ENCODE measurements around the gene LAMB3. TPM values are rescaled to one million over a fixed set of nuclear protein-coding genes. Genes with fewer than 3 reads are reported as not detected.

The LAMB3 gene
- total RNA-seq, 1 experiment from 2014 or later: 70.2 TPM

DNA sequence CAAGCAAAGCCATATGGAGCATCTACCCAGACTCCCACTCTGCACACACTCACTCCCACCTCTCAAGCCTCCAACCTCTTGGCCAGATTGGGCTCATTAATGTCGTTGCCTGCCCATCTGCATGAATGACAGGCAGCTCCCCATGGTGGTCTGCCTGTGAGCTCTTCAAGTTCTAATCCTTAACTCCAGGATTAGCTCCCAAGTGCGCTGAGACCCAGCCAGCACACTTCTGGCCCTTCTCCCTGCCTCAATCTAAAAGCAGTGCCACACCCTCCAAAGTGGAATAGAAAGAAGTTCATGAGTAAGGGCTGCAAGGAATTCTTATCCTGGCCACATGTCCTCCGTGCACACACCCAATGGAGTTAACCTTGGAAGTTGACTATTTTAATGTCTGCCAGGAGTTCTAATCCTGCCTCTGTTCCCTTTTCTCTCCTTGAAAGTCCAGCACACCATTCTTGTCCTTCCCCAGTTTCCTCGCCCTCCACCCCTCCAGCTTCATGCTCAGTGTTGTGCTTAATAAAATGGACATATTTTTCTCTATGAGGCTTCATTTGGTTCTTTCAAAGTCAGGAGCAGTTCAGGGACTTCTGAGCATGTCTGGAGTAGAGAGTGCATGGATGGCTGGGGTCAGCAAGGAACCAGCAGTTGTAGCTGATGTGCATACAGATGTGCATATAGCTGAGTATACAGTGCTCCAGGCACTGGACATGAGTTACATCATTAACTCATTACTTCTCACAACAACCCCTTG lies 38.6 kb downstream of the LAMB3 start:
- no peaks in the 10 kb centered on the region for H3K27me3 ChIP-seq (ENCODE audit: insufficient read depth, low read length)
- TF ChIP-seq TCF7L2 (IDR thresholded peaks at IDR 0.05; ENCODE audit: borderline replicate concordance, extremely low read depth, insufficient read depth, insufficient read length) (no peak), EZH2 (IDR thresholded peaks at IDR 0.05) (no peak), CEBPB (IDR thresholded peaks at IDR 0.05; ENCODE audit: low read depth) (no peak), POLR2AphosphoS5 (IDR thresholded peaks at IDR 0.05; ENCODE audit: low read depth, low read length) (peak; percentile 0; the same call in 1 of the 2 replicates)
- BruUV-seq (replicated peaks): no TSS peak
- H3K27ac ChIP-seq (ENCODE audit: low read depth, low read length): no peak overlapping the region
- no peaks in the 10 kb centered on the region for H3K9me2 ChIP-seq (ENCODE audit: insufficient read depth)
- H4K20me1 ChIP-seq (ENCODE audit: insufficient read depth): no peaks in the 10 kb centered on the region
- POLR2A ChIA-PET: no interaction called here
- H3K4me1 ChIP-seq (ENCODE audit: control insufficient read depth in 1 of 2, insufficient read depth in 2 of 2, low read length in 2 of 2): peaks cover 0 to 6% of the 10 kb centered on the region in 2 experiments; a peak in 1 of 4 replicates
- H2AFZ ChIP-seq (ENCODE audit: low read depth, low read length, poor library complexity, severe bottlenecking): no peak overlapping the region
- H3K79me2 ChIP-seq (ENCODE audit: insufficient read depth, low read length): no peaks in the 10 kb centered on the region
- RAD21 ChIA-PET (ENCODE audit: low non-redundant PET in 1 of 2, low total read pairs in 2 of 2, uncharacterized antibody in 2 of 2, unreplicated experiment in 2 of 2): no interaction called here
- peaks cover 0 to 11% of the 10 kb centered on the region in 2 experiments; a peak in 1 of 4 replicates for H3K36me3 ChIP-seq (ENCODE audit: control insufficient read depth in 1 of 2, insufficient read depth in 2 of 2, low read length in 2 of 2)
- H3K4me2 ChIP-seq (ENCODE audit: low read length): no peak overlapping the region
- ATAC-seq (no peak), DNase-seq (ENCODE audit: low read depth, low spot score) (no peak)
- no peak overlapping the region for H3K4me3 ChIP-seq (replicated peaks in 1 of 2; ENCODE audit: low read depth in 1 of 2, low read length in 2 of 2)
- intact Hi-C loops (cut with micrococcal nuclease): no loop called here
- CTCF ChIA-PET: interaction anchor here (0.8 kb wide), 1 partner anchor 37 kb away, joined by 3 read pairs; no protein-coding TSS in a partner anchor
- H3K9me3 ChIP-seq (ENCODE audit: control insufficient read depth in 1 of 2, insufficient read depth in 1 of 2, low read depth in 1 of 2, low read length in 2 of 2): no peaks in the 10 kb centered on the region
- no peak overlapping the region for H3K9ac ChIP-seq (ENCODE audit: low read length)

DNA sequence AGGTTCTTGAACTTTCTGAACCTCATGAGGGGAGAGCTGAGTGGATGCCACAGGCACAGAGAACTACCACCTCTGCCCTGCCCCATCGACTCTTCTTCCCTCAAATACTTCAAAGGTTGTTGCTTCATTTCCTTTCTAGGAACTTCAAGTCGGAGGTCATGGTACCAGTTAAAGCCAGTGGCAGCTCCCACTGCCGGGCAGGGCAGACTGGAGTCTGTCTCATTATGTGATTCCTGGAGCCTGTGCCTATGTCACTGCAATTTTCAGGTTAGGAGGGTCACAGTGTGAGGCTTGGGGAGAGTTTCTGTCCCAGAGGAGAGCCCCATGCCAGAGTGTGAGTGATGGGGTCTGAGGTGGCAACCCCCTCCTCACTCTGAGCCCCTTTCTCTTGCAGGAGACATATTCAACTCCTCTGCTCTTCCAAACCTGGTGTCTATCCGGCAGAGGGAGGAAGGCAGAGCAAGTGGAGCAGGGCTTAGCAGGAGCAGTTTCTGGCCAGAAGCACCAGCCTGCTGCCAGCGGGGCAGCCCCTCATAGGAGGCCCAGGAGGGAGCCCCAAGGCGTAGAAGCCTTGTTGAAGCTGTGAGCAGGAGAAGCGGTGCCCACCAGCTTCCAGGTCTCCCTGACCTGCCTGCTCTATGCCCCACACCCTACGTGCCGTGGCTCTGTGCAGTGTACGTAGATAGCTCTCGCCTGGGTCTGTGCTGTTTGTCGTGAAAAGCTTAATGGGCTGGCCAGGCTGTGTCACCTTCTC lies 39.4 kb downstream of the LAMB3 start:
- Histone ChIP-seq H3K9ac (ENCODE audit: low read length) (no peak overlapping the region), H3K4me3 (replicated peaks in 1 of 2; ENCODE audit: low read depth in 1 of 2, low read length in 2 of 2) (no peak overlapping the region), H3K4me2 (ENCODE audit: low read length) (no peak overlapping the region), H3K27ac (ENCODE audit: low read depth, low read length) (no peak overlapping the region), H3K9me2 (ENCODE audit: insufficient read depth) (no peaks in the 10 kb centered on the region), H3K9me3 (ENCODE audit: control insufficient read depth in 1 of 2, insufficient read depth in 1 of 2, low read depth in 1 of 2, low read length in 2 of 2) (no peaks in the 10 kb centered on the region), H4K20me1 (ENCODE audit: insufficient read depth) (no peaks in the 10 kb centered on the region), H3K79me2 (ENCODE audit: insufficient read depth, low read length) (no peaks in the 10 kb centered on the region), H3K27me3 (ENCODE audit: insufficient read depth, low read length) (no peaks in the 10 kb centered on the region), H3K4me1 (ENCODE audit: control insufficient read depth in 1 of 2, insufficient read depth in 2 of 2, low read length in 2 of 2) (peaks cover 0 to 6% of the 10 kb centered on the region in 2 experiments; a peak in 1 of 4 replicates), H3K36me3 (ENCODE audit: control insufficient read depth in 1 of 2, insufficient read depth in 2 of 2, low read length in 2 of 2) (peaks cover 0 to 10% of the 10 kb centered on the region in 2 experiments; a peak in 1 of 4 replicates), H2AFZ (ENCODE audit: low read depth, low read length, poor library complexity, severe bottlenecking) (no peak overlapping the region)
- ChIA-PET CTCF (interaction anchor here (0.8 kb wide), 1 partner anchor 36 kb away, joined by 3 read pairs; no protein-coding TSS in a partner anchor), RAD21 (ENCODE audit: low non-redundant PET in 1 of 2, low total read pairs in 2 of 2, uncharacterized antibody in 2 of 2, unreplicated experiment in 2 of 2) (no interaction called here), POLR2A (no interaction called here)
- intact Hi-C loops (cut with micrococcal nuclease): no loop called here
- ATAC-seq: no peak
- BruUV-seq (replicated peaks): no TSS peak
- TF ChIP-seq POLR2AphosphoS5 (IDR thresholded peaks at IDR 0.05; ENCODE audit: low read depth, low read length): peak; percentile 42; the same call in 1 of the 2 replicates
- no peak for TF ChIP-seq ZFX (IDR thresholded peaks at IDR 0.05)
- DNase-seq (ENCODE audit: low read depth, low spot score): no peak
